HEK293 (cell line): ENCODE measurements around the gene LZIC.

Source experiments
- GFI1B ChIP-seq: fragments of 450-650 bp; formaldehyde crosslinking; IDR thresholded peaks from 2 replicates; pipeline ENCODE4 v1.5.1; 2016; ENCODE audit warnings: missing biosample characterization, missing genetic modification characterization
- KLF7 ChIP-seq: fragments of 450-650 bp; formaldehyde crosslinking; IDR thresholded peaks from 2 replicates; pipeline ENCODE4 v1.5.1; 2016; ENCODE audit warnings: missing biosample characterization, missing genetic modification characterization, borderline replicate concordance
- KLF9 ChIP-seq: fragments of 450-650 bp; formaldehyde crosslinking; IDR thresholded peaks from 2 replicates; pipeline ENCODE4 v1.5.1; 2016; ENCODE audit warnings: missing biosample characterization, missing genetic modification characterization, low read depth
- PRDM10 ChIP-seq: fragments of 450-650 bp; formaldehyde crosslinking; IDR thresholded peaks from 2 replicates; pipeline ENCODE4 v1.5.1; 2016; ENCODE audit warnings: missing biosample characterization, missing genetic modification characterization
- SETDB1 ChIP-seq: IDR thresholded peaks from one replicate; pipeline ENCODE4 v1.6.1; 2017; ENCODE audit warnings: mild to moderate bottlenecking, low read length, moderate library complexity, mixed read lengths; ENCODE audit not compliant: insufficient read length
- ZBTB1 ChIP-seq: fragments of 450-650 bp; formaldehyde crosslinking; IDR thresholded peaks from 2 replicates; pipeline ENCODE4 v1.5.1; 2016; ENCODE audit warnings: missing biosample characterization, missing genetic modification characterization
- ZBTB17 ChIP-seq: fragments of 450-650 bp; formaldehyde crosslinking; IDR thresholded peaks from 2 replicates; pipeline ENCODE4 v1.5.1; 2016; ENCODE audit warnings: missing biosample characterization, missing genetic modification characterization
- ZBTB20 ChIP-seq: fragments of 450-650 bp; formaldehyde crosslinking; IDR thresholded peaks from 2 replicates; pipeline ENCODE4 v1.5.1; 2016; ENCODE audit warnings: missing biosample characterization, missing genetic modification characterization
- ZNF121 ChIP-seq: fragments of 450-650 bp; formaldehyde crosslinking; IDR thresholded peaks from 2 replicates; pipeline ENCODE4 v1.5.1; 2016; ENCODE audit warnings: missing biosample characterization, missing genetic modification characterization
- ZNF140 ChIP-seq: fragments of 450-650 bp; formaldehyde crosslinking; IDR thresholded peaks from 2 replicates; pipeline ENCODE4 v1.5.1; 2016; ENCODE audit warnings: missing biosample characterization, missing genetic modification characterization
- ZNF184 ChIP-seq: fragments of 450-650 bp; IDR thresholded peaks from 2 replicates; pipeline ENCODE4 v1.5.1; 2018; ENCODE audit warnings: missing biosample characterization, mild to moderate bottlenecking, missing genetic modification characterization
- ZNF2 ChIP-seq: fragments of 450-650 bp; formaldehyde crosslinking; IDR thresholded peaks from 2 replicates; pipeline ENCODE4 v1.5.1; 2016; ENCODE audit warnings: missing biosample characterization, missing genetic modification characterization
- ZNF274 ChIP-seq, 2 experiments: fragments of 200-500 bp in 1 of 2; fragments of 450-650 bp in 1 of 2; sonication (Bioruptor generic) in 1 of 2; formaldehyde crosslinking in 1 of 2; IDR thresholded peaks; 2 replicates each; pipeline versions ENCODE4 v1.5.1 to v1.6.1; 2014 to 2016; ENCODE audit warnings: borderline replicate concordance in 1 of 2, inconsistent platforms in 1 of 2, low read length in 1 of 2, missing biosample characterization in 1 of 2, missing genetic modification characterization in 1 of 2
- ZNF280D ChIP-seq: fragments of 450-650 bp; formaldehyde crosslinking; IDR thresholded peaks from 2 replicates; pipeline ENCODE4 v1.5.1; 2016; ENCODE audit warnings: missing biosample characterization, missing genetic modification characterization
- ZNF292 ChIP-seq: fragments of 450-650 bp; formaldehyde crosslinking; IDR thresholded peaks from 2 replicates; pipeline ENCODE4 v1.5.1; 2016; ENCODE audit warnings: low read depth, missing biosample characterization, missing genetic modification characterization, borderline replicate concordance
- ZNF362 ChIP-seq: fragments of 450-650 bp; formaldehyde crosslinking; IDR thresholded peaks from 2 replicates; pipeline ENCODE4 v1.5.1; 2016; ENCODE audit warnings: missing biosample characterization, missing genetic modification characterization
- ZNF473 ChIP-seq: fragments of 450-650 bp; formaldehyde crosslinking; IDR thresholded peaks from 2 replicates; pipeline ENCODE4 v1.5.1; 2017; ENCODE audit warnings: missing biosample characterization, missing genetic modification characterization
- ZNF48 ChIP-seq: fragments of 450-650 bp; formaldehyde crosslinking; IDR thresholded peaks from 2 replicates; pipeline ENCODE4 v1.5.1; 2016; ENCODE audit warnings: missing biosample characterization, missing genetic modification characterization
- ZNF501 ChIP-seq: fragments of 450-650 bp; formaldehyde crosslinking; IDR thresholded peaks from 2 replicates; pipeline ENCODE4 v1.5.1; 2016; ENCODE audit warnings: missing biosample characterization, missing genetic modification characterization
- ZNF521 ChIP-seq: fragments of 450-650 bp; formaldehyde crosslinking; IDR thresholded peaks from 2 replicates; pipeline ENCODE4 v1.5.1; 2017; ENCODE audit warnings: missing biosample characterization, mild to moderate bottlenecking, missing genetic modification characterization
- ZNF529 ChIP-seq: fragments of 450-650 bp; formaldehyde crosslinking; IDR thresholded peaks from 2 replicates; pipeline ENCODE4 v1.5.1; 2017; ENCODE audit warnings: missing genetic modification characterization, missing biosample characterization; ENCODE audit not compliant: insufficient replicate concordance
- ZNF558 ChIP-seq: fragments of 450-650 bp; formaldehyde crosslinking; IDR thresholded peaks from 2 replicates; pipeline ENCODE4 v1.5.1; 2016; ENCODE audit warnings: missing biosample characterization, missing genetic modification characterization
- ZNF596 ChIP-seq: fragments of 450-650 bp; IDR thresholded peaks from 2 replicates; pipeline ENCODE4 v1.5.0; 2018; ENCODE audit warnings: missing biosample characterization, mild to moderate bottlenecking, missing genetic modification characterization, moderate library complexity
- ZNF626 ChIP-seq: fragments of 450-650 bp; sonication (Bioruptor Pico); formaldehyde crosslinking; IDR thresholded peaks from 2 replicates; pipeline ENCODE4 v1.5.1; 2018; ENCODE audit warnings: missing biosample characterization, missing genetic modification characterization, inconsistent platforms
- ZNF639 ChIP-seq: fragments of 450-650 bp; formaldehyde crosslinking; IDR thresholded peaks from 2 replicates; pipeline ENCODE4 v1.5.1; 2016; ENCODE audit warnings: missing biosample characterization, missing genetic modification characterization
- ZNF660 ChIP-seq: fragments of 450-650 bp; IDR thresholded peaks from 2 replicates; pipeline ENCODE4 v1.5.1; 2018; ENCODE audit warnings: missing biosample characterization, mild to moderate bottlenecking, missing genetic modification characterization
- ZNF670 ChIP-seq: fragments of 450-650 bp; formaldehyde crosslinking; IDR thresholded peaks from 2 replicates; pipeline ENCODE4 v1.5.1; 2016; ENCODE audit warnings: missing biosample characterization, missing genetic modification characterization, low read depth
- ZNF707 ChIP-seq: fragments of 450-650 bp; formaldehyde crosslinking; IDR thresholded peaks from 2 replicates; pipeline ENCODE4 v1.5.1; 2016; ENCODE audit warnings: missing biosample characterization, missing genetic modification characterization
- ZSCAN23 ChIP-seq: fragments of 450-650 bp; formaldehyde crosslinking; IDR thresholded peaks from 2 replicates; pipeline ENCODE4 v1.5.1; 2016; ENCODE audit warnings: missing biosample characterization, missing genetic modification characterization
- TF ChIP-seq, protein P1 (sequence below): fragments of 450-650 bp; formaldehyde crosslinking; IDR thresholded peaks from 2 replicates; pipeline ENCODE4 v1.5.1; 2016; ENCODE audit warnings: missing biosample characterization, missing genetic modification characterization

The LZIC gene

DNA sequence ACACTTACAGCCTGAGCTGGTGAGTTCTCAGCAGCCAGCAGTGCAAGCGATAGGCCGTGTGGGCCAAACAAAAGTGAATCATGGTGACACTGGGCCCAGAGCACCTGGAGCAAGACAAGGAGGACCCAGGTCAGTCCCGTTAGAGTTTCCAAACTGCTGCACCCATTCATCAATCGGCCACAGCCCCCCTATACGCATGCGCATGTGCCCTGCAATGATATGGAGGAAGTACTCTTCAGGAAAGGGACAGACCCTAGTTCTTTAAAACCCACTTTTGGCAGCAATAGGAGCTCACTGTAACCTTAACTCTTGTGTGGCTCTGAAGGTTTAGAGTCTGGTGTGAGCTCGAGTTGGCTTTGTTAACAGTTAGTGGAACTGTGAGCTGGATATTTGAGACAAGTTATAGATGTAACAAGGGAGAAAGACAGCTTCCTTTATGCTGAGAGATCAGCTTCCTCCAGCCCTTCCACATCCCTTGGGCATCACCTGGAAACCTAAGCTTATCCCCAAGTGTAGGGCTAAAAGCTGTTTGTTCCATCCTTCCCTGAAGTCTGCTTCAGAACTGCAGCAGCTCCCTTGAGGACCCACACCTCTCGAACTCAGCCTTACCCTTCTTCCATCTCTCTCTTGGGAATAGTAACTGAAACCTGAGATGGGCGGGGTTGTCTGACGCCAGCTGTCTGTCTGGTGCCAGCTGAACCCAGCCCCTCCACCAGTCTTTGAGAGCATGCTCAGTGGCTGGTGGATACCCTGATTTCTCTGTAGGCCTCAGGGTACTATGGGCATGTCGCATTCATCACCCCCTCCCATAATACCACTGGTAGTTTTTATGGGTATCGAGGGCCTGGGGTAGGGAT lies 17.7 kb upstream of the LZIC start (continued):
- TF ChIP-seq ZNF274 (IDR thresholded peaks at IDR 0.05; ENCODE audit: low read length) (no peak), ZNF274 (tag by site-specific recombination; IDR thresholded peaks at IDR 0.05; ENCODE audit: borderline replicate concordance) (no peak), ZNF362 (tag by site-specific recombination) (no peak), ZBTB17 (tag by site-specific recombination) (no peak), ZNF707 (tag by site-specific recombination) (no peak), ZNF473 (no peak), ZNF184 (tag by site-specific recombination) (no peak), ZNF280D (tag by site-specific recombination) (no peak), KLF9 (tag by site-specific recombination) (peak; percentile 35; the same call in 1 of the 2 replicates), ZBTB20 (tag by site-specific recombination) (peak; percentile 51; the same call in 1 of the 2 replicates), ZNF140 (no peak), ZNF639 (tag by site-specific recombination) (no peak), ZNF48 (tag by site-specific recombination) (no peak), ZNF596 (tag by site-specific recombination) (no peak), KLF7 (tag by site-specific recombination) (peak; percentile 84; the same call in 1 of the 2 replicates), ZNF121 (tag by site-specific recombination) (no peak), ZNF660 (tag by site-specific recombination) (no peak), ZBTB1 (tag by site-specific recombination) (no peak), ZNF558 (tag by site-specific recombination) (no peak), ZSCAN23 (tag by site-specific recombination) (no peak), ZNF670 (no peak), GFI1B (tag by site-specific recombination) (no peak), ZNF529 (no peak), SETDB1 (no peak), ZNF501 (no peak), ZNF626 (tag by site-specific recombination) (no peak), ZNF521 (tag by site-specific recombination) (no peak), ZNF2 (tag by site-specific recombination) (no peak), PRDM10 (tag by site-specific recombination) (no peak), ZNF292 (tag by site-specific recombination) (no peak)
- TF ChIP-seq, protein P1, sequence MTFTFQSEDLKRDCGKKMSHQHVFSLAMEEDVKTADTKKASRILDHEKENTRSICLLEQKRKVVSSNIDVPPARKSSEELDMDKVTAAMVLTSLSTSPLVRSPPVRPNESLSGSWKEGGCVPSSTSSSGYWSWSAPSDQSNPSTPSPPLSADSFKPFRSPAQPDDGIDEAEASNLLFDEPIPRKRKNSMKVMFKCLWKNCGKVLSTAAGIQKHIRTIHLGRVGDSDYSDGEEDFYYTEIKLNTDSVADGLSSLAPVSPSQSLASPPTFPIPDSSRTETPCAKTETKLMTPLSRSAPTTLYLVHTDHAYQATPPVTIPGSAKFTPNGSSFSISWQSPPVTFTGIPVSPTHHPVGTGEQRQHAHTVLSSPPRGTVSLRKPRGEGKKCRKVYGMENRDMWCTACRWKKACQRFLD (tag by site-specific recombination), result no peak
